Measurements from ENCODE around the gene KANSL1. TPM values are rescaled to one million over a fixed set of nuclear protein-coding genes. Genes with fewer than 3 reads are reported as not detected.

KANSL1 gene
- total and polyA plus RNA-seq, 7 donors, result 9.7 to 130 (median 70.7) TPM

GRCh38 chr17:46126840-46127239 lies 66.4 kb downstream of the KANSL1 start:
- no peak for DNase-seq
- no peaks in the 10 kb centered on the region for H3K9me3 ChIP-seq
- TF ChIP-seq POLR2AphosphoS5 (IDR thresholded peaks at IDR 0.05) (no peak), EP300 (IDR thresholded peaks at IDR 0.05) (no peak), POLR2A (IDR thresholded peaks at IDR 0.05) (no peak), CTCF (IDR thresholded peaks at IDR 0.05) (no peak)
- intact Hi-C loops (cut with DNase I), result loop anchor here (5.0 kb wide), 1 partner anchor 35 kb away; no protein-coding TSS in a partner anchor
- H3K36me3 ChIP-seq, result no peaks in the 10 kb centered on the region
- no peaks in the 10 kb centered on the region for H3K27me3 ChIP-seq
- peaks cover 0 to 95% (median 91%) of the 10 kb centered on the region in 4 donors for H3K4me1 ChIP-seq
- 90 to 96% methylated on average over 1 of the region's 1 CpG for WGBS, 2 donors
- H3K4me3 ChIP-seq, result no peak overlapping the region
- no peak overlapping the region for H3K27ac ChIP-seq

GRCh38 chr17:46125831-46126230 lies 67.4 kb downstream of the KANSL1 start:
- Histone ChIP-seq H3K27me3 (no peaks in the 10 kb centered on the region), H3K4me3 (no peak overlapping the region), H3K4me1 (peaks cover 0 to 95% (median 94%) of the 10 kb centered on the region in 4 donors), H3K36me3 (no peaks in the 10 kb centered on the region), H3K9me3 (no peaks in the 10 kb centered on the region), H3K27ac (no peak overlapping the region)
- TF ChIP-seq EP300 (IDR thresholded peaks at IDR 0.05), result no peak
- no peak for TF ChIP-seq POLR2AphosphoS5 (IDR thresholded peaks at IDR 0.05)
- TF ChIP-seq CTCF (IDR thresholded peaks at IDR 0.05), result no peak
- TF ChIP-seq POLR2A (IDR thresholded peaks at IDR 0.05), result no peak
- WGBS, 2 donors, result 93 to 95% methylated on average over 6 of the region's 6 CpGs
- no peak for DNase-seq
- intact Hi-C loops (cut with DNase I), result loop anchor here (5.0 kb wide), 1 partner anchor 36 kb away; no protein-coding TSS in a partner anchor

GRCh38 chr17:46124695-46125592 lies 68.3 kb downstream of the KANSL1 start:
- 92 to 94% methylated on average over 7 of the region's 7 CpGs for WGBS, 2 donors
- H3K4me1 ChIP-seq, result peaks cover 0 to 95% (median 90%) of the 10 kb centered on the region in 4 donors
- H3K4me3 ChIP-seq, result no peak overlapping the region
- H3K27ac ChIP-seq, result no peak overlapping the region
- H3K27me3 ChIP-seq, result no peaks in the 10 kb centered on the region
- TF ChIP-seq CTCF (IDR thresholded peaks at IDR 0.05), result no peak
- TF ChIP-seq POLR2AphosphoS5 (IDR thresholded peaks at IDR 0.05), result no peak
- no peak for TF ChIP-seq POLR2A (IDR thresholded peaks at IDR 0.05)
- no peak for TF ChIP-seq EP300 (IDR thresholded peaks at IDR 0.05)
- no peak for DNase-seq
- intact Hi-C loops (cut with DNase I), result loop anchor here (5.0 kb wide), 1 partner anchor 37 kb away; no protein-coding TSS in a partner anchor
- H3K36me3 ChIP-seq, result no peaks in the 10 kb centered on the region
- H3K9me3 ChIP-seq, result no peaks in the 10 kb centered on the region

GRCh38 chr17:46123607-46124006 lies 69.6 kb downstream of the KANSL1 start:
- no peaks in the 10 kb centered on the region for H3K27me3 ChIP-seq
- H3K4me1 ChIP-seq, result peaks cover 0 to 90% (median 82%) of the 10 kb centered on the region in 4 donors
- intact Hi-C loops (cut with DNase I), result no loop called here
- no peak overlapping the region for H3K27ac ChIP-seq
- DNase-seq, result no peak
- TF ChIP-seq POLR2AphosphoS5 (IDR thresholded peaks at IDR 0.05) (no peak), POLR2A (IDR thresholded peaks at IDR 0.05) (no peak), CTCF (IDR thresholded peaks at IDR 0.05) (no peak), EP300 (IDR thresholded peaks at IDR 0.05) (no peak)
- no peaks in the 10 kb centered on the region for H3K9me3 ChIP-seq
- 93 to 95% methylated on average over 3 of the region's 3 CpGs for WGBS, 2 donors
- no peak overlapping the region for H3K4me3 ChIP-seq
- H3K36me3 ChIP-seq, result no peaks in the 10 kb centered on the region
